ENCODE measurements around the gene MMAB.
A peak's percentile ranks its signal among the peaks of the same experiment; 100 is the strongest.

MMAB gene

DNA sequence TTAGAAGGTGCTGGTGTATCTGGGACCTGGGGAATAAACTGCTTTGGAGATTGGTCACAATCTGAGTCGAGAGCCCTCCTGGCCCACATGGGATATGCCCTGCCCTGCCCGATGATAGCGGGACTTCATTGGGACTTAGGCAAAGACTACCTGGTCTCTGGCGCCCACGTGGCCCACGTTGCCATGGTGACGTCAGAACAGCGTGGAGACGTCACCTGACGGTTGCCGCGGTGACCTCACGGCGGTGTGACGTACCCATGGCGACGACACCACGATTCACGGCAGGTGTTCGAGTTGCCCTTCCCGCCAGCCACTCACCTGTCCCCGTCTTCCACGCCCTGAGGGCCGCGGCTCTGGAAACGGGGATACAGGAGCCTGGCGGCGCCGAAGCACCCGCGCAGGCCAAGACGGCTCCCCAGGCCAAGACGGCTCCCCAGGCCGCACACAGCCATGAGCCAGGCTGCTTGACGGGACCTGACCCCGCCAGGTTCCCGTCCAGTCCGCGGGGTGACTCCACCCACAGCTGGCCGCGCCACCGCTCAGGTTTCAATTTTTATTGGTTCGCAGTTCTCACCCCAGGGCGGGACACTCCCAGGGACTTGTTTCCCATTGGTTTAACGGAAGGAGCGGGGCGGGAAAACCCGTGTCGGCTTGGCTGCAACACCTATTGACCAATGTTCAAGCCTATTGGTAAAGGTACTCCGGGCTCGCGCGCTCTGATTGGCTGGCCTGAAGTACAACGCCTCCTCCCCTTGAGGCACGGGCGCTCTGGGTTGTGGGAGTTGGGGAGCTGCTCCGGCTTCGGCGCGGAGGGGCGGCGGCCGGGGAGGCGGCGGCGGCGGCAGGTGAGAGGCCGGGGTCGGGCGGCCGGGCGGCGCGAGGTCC lies at the start of gene MMAB, which contains the start of gene MVK:
Gene MMAB, minus strand, starts transcription at position 476 of the 885 bp plus-strand sequence. Its CDS starts 24 bp downstream, at position 452.
Gene MVK, plus strand, starts transcription at position 766 of the 885 bp plus-strand sequence. CDS start 1,029 bp downstream, outside the sequence.
- ChIA-PET POLR2A (interaction anchor here (0.7 to 1.6 kb wide), 10 partner anchors 8 to 146 kb away, joined by 3 to 6 read pairs (median 4); no protein-coding TSS in a partner anchor), CTCF (interaction anchor here (0.9 to 1.1 kb wide), 2 partner anchors 25 to 202 kb away, joined by 3 to 9 read pairs; no protein-coding TSS in a partner anchor)
- TF ChIP-seq FOXM1 (IDR thresholded peaks at IDR 0.05; ENCODE audit: borderline replicate concordance) (no peak), LEF1 (IDR thresholded peaks at IDR 0.05; ENCODE audit: borderline replicate concordance) (no peak), ELF4 (IDR thresholded peaks at IDR 0.05) (0 out of 2 replicates have a peak, but pooled peaks have one; percentile 26), ZNF384 (IDR thresholded peaks at IDR 0.05) (no peak), TARDBP (IDR thresholded peaks at IDR 0.05) (peak; percentile 99), L3MBTL2 (conservative IDR thresholded peaks at IDR 0.05) (peak; percentile 93), SP1 (IDR thresholded peaks at IDR 0.05) (no peak), BHLHE40 (IDR thresholded peaks at IDR 0.05; ENCODE audit: borderline replicate concordance) (no peak), NFRKB (IDR thresholded peaks at IDR 0.05) (no peak), FOXK2 (IDR thresholded peaks at IDR 0.05) (no peak), CTBP1 (IDR thresholded peaks at IDR 0.05; ENCODE audit: borderline replicate concordance) (peak; percentile 75; the same call in 1 of the 2 replicates), FOXA1 (IDR thresholded peaks at IDR 0.05) (no peak), SUZ12 (IDR thresholded peaks at IDR 0.05) (no peak), HDGF (IDR thresholded peaks at IDR 0.05; ENCODE audit: borderline replicate concordance) (no peak), ARNT (IDR thresholded peaks at IDR 0.05) (0 out of 2 replicates have a peak, but pooled peaks have one; percentile 36)
- TF ChIP-seq, protein P1, sequence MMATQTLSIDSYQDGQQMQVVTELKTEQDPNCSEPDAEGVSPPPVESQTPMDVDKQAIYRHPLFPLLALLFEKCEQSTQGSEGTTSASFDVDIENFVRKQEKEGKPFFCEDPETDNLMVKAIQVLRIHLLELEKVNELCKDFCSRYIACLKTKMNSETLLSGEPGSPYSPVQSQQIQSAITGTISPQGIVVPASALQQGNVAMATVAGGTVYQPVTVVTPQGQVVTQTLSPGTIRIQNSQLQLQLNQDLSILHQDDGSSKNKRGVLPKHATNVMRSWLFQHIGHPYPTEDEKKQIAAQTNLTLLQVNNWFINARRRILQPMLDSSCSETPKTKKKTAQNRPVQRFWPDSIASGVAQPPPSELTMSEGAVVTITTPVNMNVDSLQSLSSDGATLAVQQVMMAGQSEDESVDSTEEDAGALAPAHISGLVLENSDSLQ (IDR thresholded peaks at IDR 0.05), result peak; percentile 83
- DNase-seq (ENCODE audit: extremely low spot score), result peak; percentile 97

DNA sequence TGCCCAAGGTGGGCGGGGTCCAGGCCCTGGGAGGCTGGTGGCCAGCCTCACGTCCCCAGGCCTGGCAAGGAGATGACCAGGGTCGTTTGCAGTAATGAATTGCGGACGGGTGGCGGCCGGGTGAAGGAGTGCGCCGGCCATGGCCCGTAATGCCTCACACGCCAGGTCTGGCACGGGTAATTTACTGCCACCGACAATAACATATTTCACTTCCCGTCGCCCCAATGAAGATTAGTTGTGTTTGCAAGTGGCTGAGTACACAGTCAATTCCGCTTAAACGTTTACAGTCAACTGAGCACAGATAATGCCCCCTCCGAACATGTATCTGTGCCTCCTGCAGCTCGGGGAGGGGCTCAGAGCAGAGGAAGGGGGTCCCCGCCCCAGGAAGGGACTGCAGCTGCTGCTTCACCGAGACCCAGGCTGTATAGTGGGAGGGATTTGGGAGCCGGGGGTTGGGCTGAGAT lies 48.6 kb upstream of the MMAB start:
- ChIA-PET CTCF (interaction anchor here (0.7 kb wide), 1 partner anchor 10 kb away, joined by 3 read pairs; no protein-coding TSS in a partner anchor), POLR2A (no interaction called here)
- TF ChIP-seq FOXK2 (IDR thresholded peaks at IDR 0.05) (no peak), FOXM1 (IDR thresholded peaks at IDR 0.05; ENCODE audit: borderline replicate concordance) (no peak), TARDBP (IDR thresholded peaks at IDR 0.05) (no peak), ELF4 (IDR thresholded peaks at IDR 0.05) (no peak), HDGF (IDR thresholded peaks at IDR 0.05; ENCODE audit: borderline replicate concordance) (no peak), CTBP1 (IDR thresholded peaks at IDR 0.05; ENCODE audit: borderline replicate concordance) (no peak), LEF1 (IDR thresholded peaks at IDR 0.05; ENCODE audit: borderline replicate concordance) (no peak), FOXA1 (IDR thresholded peaks at IDR 0.05) (no peak), NFRKB (IDR thresholded peaks at IDR 0.05) (no peak), L3MBTL2 (conservative IDR thresholded peaks at IDR 0.05) (no peak), SUZ12 (IDR thresholded peaks at IDR 0.05) (no peak), SP1 (IDR thresholded peaks at IDR 0.05) (no peak), ZNF384 (IDR thresholded peaks at IDR 0.05) (no peak), BHLHE40 (IDR thresholded peaks at IDR 0.05; ENCODE audit: borderline replicate concordance) (no peak), ARNT (IDR thresholded peaks at IDR 0.05) (no peak)
- TF ChIP-seq, protein P1 (IDR thresholded peaks at IDR 0.05), result no peak
- no peak for DNase-seq (ENCODE audit: extremely low spot score)

DNA sequence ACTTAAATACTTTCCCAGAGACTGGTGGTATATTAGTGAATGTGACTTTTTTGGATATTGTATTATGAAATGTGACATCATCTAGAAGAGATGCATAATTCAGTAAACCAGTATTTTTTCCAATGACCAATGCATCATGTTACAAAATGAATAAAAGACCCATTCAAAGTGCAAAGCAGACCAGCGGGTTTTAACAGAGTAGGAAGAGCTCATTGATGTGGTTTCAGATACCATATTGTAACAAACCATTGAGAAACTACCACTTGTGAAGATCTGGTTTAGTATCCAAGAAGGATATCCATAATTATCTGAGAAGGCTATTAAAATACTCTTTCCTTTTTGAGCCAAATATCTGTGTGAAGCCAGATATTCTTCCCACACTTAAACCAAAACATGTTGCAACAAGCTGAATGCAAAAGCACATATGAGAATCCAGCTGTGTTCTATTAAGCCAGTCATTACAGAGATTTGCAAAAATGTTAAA lies 47.9 kb upstream of the MMAB start:
- DNase-seq (ENCODE audit: extremely low spot score), result no peak
- no peak for TF ChIP-seq FOXM1 (IDR thresholded peaks at IDR 0.05; ENCODE audit: borderline replicate concordance)
- TF ChIP-seq BHLHE40 (IDR thresholded peaks at IDR 0.05; ENCODE audit: borderline replicate concordance), result no peak
- no peak for TF ChIP-seq CTBP1 (IDR thresholded peaks at IDR 0.05; ENCODE audit: borderline replicate concordance)
- TF ChIP-seq FOXA1 (IDR thresholded peaks at IDR 0.05), result no peak
- no peak for TF ChIP-seq FOXK2 (IDR thresholded peaks at IDR 0.05)
- no peak for TF ChIP-seq SP1 (IDR thresholded peaks at IDR 0.05)
- no peak for TF ChIP-seq LEF1 (IDR thresholded peaks at IDR 0.05; ENCODE audit: borderline replicate concordance)
- TF ChIP-seq ZNF384 (IDR thresholded peaks at IDR 0.05), result no peak
- no peak for TF ChIP-seq HDGF (IDR thresholded peaks at IDR 0.05; ENCODE audit: borderline replicate concordance)
- TF ChIP-seq SUZ12 (IDR thresholded peaks at IDR 0.05), result no peak
- ChIA-PET CTCF (no interaction called here), POLR2A (no interaction called here)

DNA sequence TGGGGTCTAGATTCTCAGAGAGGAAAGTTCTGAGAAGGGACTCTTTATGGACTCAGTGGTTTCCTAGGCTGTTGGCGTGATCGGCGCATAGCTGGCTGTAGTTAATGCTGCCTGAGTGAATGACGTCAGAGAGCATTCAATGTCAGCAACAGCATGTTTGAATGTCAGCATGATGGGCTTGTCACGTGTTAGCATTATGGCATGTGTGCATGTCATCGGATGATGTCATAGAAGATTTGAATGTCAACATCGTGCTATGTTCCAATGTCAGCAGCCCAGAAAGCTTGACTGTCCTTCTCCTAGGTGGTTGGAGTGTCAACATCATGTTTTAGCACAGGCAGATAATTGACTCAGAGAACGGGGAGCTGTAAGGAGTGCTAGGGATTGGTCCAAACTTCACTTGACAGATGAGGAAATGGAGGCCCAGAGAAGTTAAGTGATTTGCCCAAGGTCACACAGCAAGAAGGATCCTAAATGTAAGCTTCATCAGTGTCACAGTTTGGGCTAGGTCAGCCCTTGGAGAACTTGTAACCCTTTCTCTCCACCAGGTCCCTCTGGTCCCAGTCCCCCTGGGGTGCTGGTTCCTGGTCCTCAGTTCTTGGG lies 45.8 kb upstream of the MMAB start:
- CTCF ChIA-PET, result no interaction called here
- DNase-seq (ENCODE audit: extremely low spot score), result no peak
- POLR2A ChIA-PET, result no interaction called here
- no peak for TF ChIP-seq NFRKB (IDR thresholded peaks at IDR 0.05)

DNA sequence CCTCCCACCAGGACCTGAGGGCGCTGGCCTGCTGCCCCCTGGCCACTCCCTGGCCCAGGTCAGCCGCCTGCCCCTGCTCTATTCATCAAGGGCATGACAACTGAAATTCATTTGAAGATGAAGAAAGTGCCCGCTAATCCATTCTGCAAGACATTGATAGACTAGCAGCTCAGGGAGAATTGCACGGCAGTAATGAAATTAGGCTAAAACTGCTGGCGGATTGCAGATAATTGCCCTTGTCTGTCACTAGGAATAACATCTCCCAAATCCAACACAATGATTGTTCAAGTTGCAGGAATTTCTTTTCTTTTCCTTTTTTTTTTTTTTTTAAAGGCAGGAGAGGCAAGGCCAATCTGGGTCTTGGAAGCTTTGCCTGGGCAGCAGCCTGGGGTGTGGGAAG lies 44.8 kb upstream of the MMAB start:
- TF ChIP-seq L3MBTL2 (conservative IDR thresholded peaks at IDR 0.05), result no peak
- no peak for TF ChIP-seq BHLHE40 (IDR thresholded peaks at IDR 0.05; ENCODE audit: borderline replicate concordance)
- no peak for TF ChIP-seq TARDBP (IDR thresholded peaks at IDR 0.05)
- TF ChIP-seq CTBP1 (IDR thresholded peaks at IDR 0.05; ENCODE audit: borderline replicate concordance), result no peak
- no peak for TF ChIP-seq FOXM1 (IDR thresholded peaks at IDR 0.05; ENCODE audit: borderline replicate concordance)
- TF ChIP-seq, protein P1 (IDR thresholded peaks at IDR 0.05), result no peak
- TF ChIP-seq SP1 (IDR thresholded peaks at IDR 0.05), result no peak
- no peak for TF ChIP-seq FOXA1 (IDR thresholded peaks at IDR 0.05)
- TF ChIP-seq NFRKB (IDR thresholded peaks at IDR 0.05), result no peak
- TF ChIP-seq SUZ12 (IDR thresholded peaks at IDR 0.05), result no peak
- DNase-seq (ENCODE audit: extremely low spot score), result no peak
- CTCF ChIA-PET, result interaction anchor here (0.6 kb wide), 1 partner anchor 22 kb away, joined by 4 read pairs; no protein-coding TSS in a partner anchor
- POLR2A ChIA-PET, result no interaction called here
